B cell (primary cell): Measurements from ENCODE around the gene DOCK8. TPM values are rescaled to one million over a fixed set of nuclear protein-coding genes. Genes with fewer than 3 reads are reported as not detected.
A peak's percentile ranks its signal among the peaks of the same experiment; 100 is the strongest.

Experiments
- ATAC-seq: fragments of 200-7000 bp; cut with Tn5 transposase; one replicate; pipeline ENCODE4 v1.10.0; 2021; ENCODE audit warnings: low read depth, mild to moderate bottlenecking, moderate number of reproducible peaks, moderate library complexity
- CTCF ChIA-PET: fragments of 350-600 bp; sonication (Branson Sonifier 250); formaldehyde crosslinking; loops from one replicate; lab custom pipeline; 2021; ENCODE audit warnings: antibody characterized with exemption, inconsistent platforms; lab: Charles Lee
- POLR2A ChIA-PET: fragments of 350-600 bp; sonication (Branson Sonifier 250); formaldehyde crosslinking; loops from one replicate; lab custom pipeline; 2021; ENCODE audit warnings: antibody characterized with exemption; lab: Charles Lee
- DNase-seq: peaks from one replicate; pipeline ENCODE4 v3.0.0; 2013
- H2AFZ ChIP-seq: 2 replicates; pipeline ENCODE4 v1.6.1; 2012; ENCODE audit warnings: mild to moderate bottlenecking, low read depth, low read length; ENCODE audit not compliant: insufficient read depth, poor library complexity, severe bottlenecking
- H3K27ac ChIP-seq, 2 donors: 1 replicate in 1 of 2; 2 replicates in 1 of 2; pipeline ENCODE4 v1.5.1; 2012 to 2013; ENCODE audit warnings: low read length in 2 of 2, mild to moderate bottlenecking in 2 of 2, moderate library complexity in 1 of 2
- H3K27me3 ChIP-seq, 4 experiments: fragments of 200-600 bp in 1 of 4; sonication (generic) in 1 of 4; replicated peaks in 1 of 4; 1 replicate in 2 of 4; 2 replicates in 2 of 4; pipeline versions ENCODE4 v1.6.1 to v1.7.0; 2013 to 2016; ENCODE audit warnings: low read length in 3 of 4, mild to moderate bottlenecking in 2 of 4, mixed read lengths in 1 of 4, moderate library complexity in 1 of 4; ENCODE audit not compliant: insufficient read depth in 4 of 4, control insufficient read depth in 3 of 4; ENCODE audit errors: control extremely low read depth in 1 of 4
- H3K36me3 ChIP-seq, 2 experiments: replicated peaks in 1 of 2; 1 replicate in 1 of 2; 2 replicates in 1 of 2; pipeline versions ENCODE4 v1.6.1 to v1.7.1; 2013; ENCODE audit warnings: low read length in 1 of 2; ENCODE audit not compliant: insufficient read depth in 2 of 2, control insufficient read depth in 1 of 2; ENCODE audit errors: control extremely low read depth in 1 of 2, extremely low read depth in 1 of 2
- H3K4me1 ChIP-seq, 2 donors: fragments of 200-600 bp in 1 of 2; sonication (generic) in 1 of 2; 1 replicate in 1 of 2; 2 replicates in 1 of 2; pipeline versions ENCODE4 v1.5.1 to v1.6.1; 2013 to 2017; ENCODE audit warnings: low read length in 2 of 2; ENCODE audit not compliant: control insufficient read depth in 2 of 2, insufficient read depth in 2 of 2
- H3K4me2 ChIP-seq: replicated peaks from 2 replicates; pipeline ENCODE3; 2012; ENCODE audit warnings: mild to moderate bottlenecking, low read depth, low read length; ENCODE audit not compliant: poor library complexity, severe bottlenecking
- H3K4me3 ChIP-seq, 5 experiments: fragments of 200-600 bp in 1 of 5; sonication (generic) in 1 of 5; 1 replicate in 3 of 5; 2 replicates in 2 of 5; pipeline versions ENCODE4 v1.5.1 to v1.7.0; 2011 to 2016; ENCODE audit warnings: low read length in 4 of 5, mild to moderate bottlenecking in 4 of 5, low read depth in 2 of 5, control low read depth in 1 of 5, moderate library complexity in 1 of 5; ENCODE audit not compliant: insufficient read depth in 1 of 5; ENCODE audit errors: control extremely low read depth in 1 of 5, extremely low read depth in 1 of 5
- H3K79me2 ChIP-seq: fragments of 200-600 bp; sonication (generic); one replicate; pipeline ENCODE4 v1.6.0; 2016; ENCODE audit warnings: low read length; ENCODE audit not compliant: control insufficient read depth, insufficient read depth
- H3K9ac ChIP-seq: fragments of 200-600 bp; sonication (generic); 2 replicates; pipeline ENCODE4 v1.6.1; 2017; ENCODE audit warnings: mild to moderate bottlenecking, low read length, moderate library complexity
- H3K9me3 ChIP-seq, 3 donors: one replicate each; pipeline versions ENCODE4 v1.6.1 to v1.7.1; 2013; ENCODE audit warnings: low read length in 2 of 3; ENCODE audit not compliant: control insufficient read depth in 2 of 3, insufficient read depth in 1 of 3; ENCODE audit errors: control extremely low read depth in 1 of 3
- H4K20me1 ChIP-seq: 2 replicates; pipeline ENCODE4 v1.6.0; 2012; ENCODE audit warnings: mild to moderate bottlenecking, low read length; ENCODE audit not compliant: insufficient read depth, control insufficient read depth, poor library complexity, severe bottlenecking
- H3K27ac Mint-ChIP-seq: one replicate; pipeline ENCODE4 v1.8.0; 2021; ENCODE audit warnings: mixed read lengths
- H3K27me3 Mint-ChIP-seq: one replicate; pipeline ENCODE4 v1.8.0; 2021; ENCODE audit warnings: mixed read lengths
- H3K4me1 Mint-ChIP-seq: one replicate; pipeline ENCODE4 v1.8.0; 2021; ENCODE audit warnings: mixed read lengths
- H3K4me3 Mint-ChIP-seq: one replicate; pipeline ENCODE4 v1.8.0; 2021; ENCODE audit warnings: mixed read lengths
- H3K9me3 Mint-ChIP-seq: one replicate; pipeline ENCODE4 v1.8.0; 2022; ENCODE audit warnings: mixed read lengths; ENCODE audit not compliant: insufficient read depth
- CTCF ChIP-seq: fragments of 200-600 bp; IDR thresholded peaks from one replicate; pipeline ENCODE4 v1.8.0; 2022; ENCODE audit warnings: antibody characterized with exemption, mild to moderate bottlenecking
- EZH2 ChIP-seq: IDR thresholded peaks from 2 replicates; pipeline ENCODE4 v1.6.1; 2012; ENCODE audit warnings: borderline replicate concordance, low read depth, mild to moderate bottlenecking, moderate library complexity, low read length; ENCODE audit not compliant: insufficient read depth, poor library complexity, severe bottlenecking
- WGBS: methylation state at CpG from one replicate; pipeline ENCODE4 v1.1.5; 2013; ENCODE audit warnings: missing lambda C conversion rate; ENCODE audit not compliant: insufficient coverage; 5-methylcytosine and 5-hydroxymethylcytosine counted together
- intact Hi-C: fragments of 100-400 bp; cut with micrococcal nuclease; formaldehyde crosslinking; loops from one replicate; pipeline ENCODE4 v1.10.0; 2022
- polyA plus RNA-seq: library from polyadenylated mRNA; depleted of rRNA; stranded (reverse); fragments of >200 nt; gene quantifications from 2 replicates; pipeline ENCODE4 v1.2.3, GENCODE V29; 2012
- total RNA-seq, 2 donors: library from RNA; stranded (reverse); fragments of 120-200 nt in 1 of 2; gene quantifications; 1 replicate in 1 of 2; 2 replicates in 1 of 2; pipeline versions ENCODE4 v1.2.3 to v1.2.4, GENCODE V29; 2013 to 2022

DOCK8 gene
- total and polyA plus RNA-seq, 2 donors (not counting 1 experiment from before 2014, with no cell fraction given) = 47.6 to 288 TPM

- H3K36me3 ChIP-seq = peaks cover 0 to under 1% of the 10 kb centered on the region in 2 experiments
- H3K27me3 Mint-ChIP-seq = no peaks in the 10 kb centered on the region
- TF ChIP-seq EZH2 (no peak), CTCF (no peak)
- DNase-seq (no peak), ATAC-seq (no peak)
- peak overlapping the region; percentile 2 for H3K4me2 ChIP-seq
- 92% methylated on average over 2 of the region's 7 CpGs for WGBS
- H4K20me1 ChIP-seq = no peaks in the 10 kb centered on the region
- peak overlapping the region; percentile 17 for H3K4me3 Mint-ChIP-seq
- H2AFZ ChIP-seq = no peak overlapping the region
- no peaks in the 10 kb centered on the region for H3K9me3 Mint-ChIP-seq
- H3K9ac ChIP-seq = no peak overlapping the region
- ChIA-PET POLR2A (interaction anchor here (0.6 to 0.9 kb wide), 2 partner anchors 12 to 38 kb away, joined by 3 to 7 read pairs; no protein-coding TSS in a partner anchor), CTCF (interaction anchor here (0.7 to 0.9 kb wide), 2 partner anchors 22 to 38 kb away, joined by 3 to 4 read pairs; no protein-coding TSS in a partner anchor)
- no peak overlapping the region for H3K27ac ChIP-seq
- no peaks in the 10 kb centered on the region for H3K27me3 ChIP-seq
- peak overlapping the region; percentile 29 for H3K27ac Mint-ChIP-seq
- peaks cover 61 to 73% of the 10 kb centered on the region in 2 donors for H3K4me1 ChIP-seq
- H3K4me1 Mint-ChIP-seq = peaks cover 64% of the 10 kb centered on the region
- no peak overlapping the region for H3K4me3 ChIP-seq
- intact Hi-C loops = no loop called here
- H3K79me2 ChIP-seq = peaks cover 89% of the 10 kb centered on the region
- H3K9me3 ChIP-seq = no peaks in the 10 kb centered on the region
Observed at GRCh38 chr9:219670-220365, 5.2 kb downstream of the DOCK8 start.
